NCI-H1048 (cell line): Measurements from ENCODE around the gene ZFAND3.

Experiments
- DNase-seq: peaks from one replicate; lab custom pipeline; 2025; lab: John Stamatoyannopoulos, UW

ZFAND3 gene

DNA sequence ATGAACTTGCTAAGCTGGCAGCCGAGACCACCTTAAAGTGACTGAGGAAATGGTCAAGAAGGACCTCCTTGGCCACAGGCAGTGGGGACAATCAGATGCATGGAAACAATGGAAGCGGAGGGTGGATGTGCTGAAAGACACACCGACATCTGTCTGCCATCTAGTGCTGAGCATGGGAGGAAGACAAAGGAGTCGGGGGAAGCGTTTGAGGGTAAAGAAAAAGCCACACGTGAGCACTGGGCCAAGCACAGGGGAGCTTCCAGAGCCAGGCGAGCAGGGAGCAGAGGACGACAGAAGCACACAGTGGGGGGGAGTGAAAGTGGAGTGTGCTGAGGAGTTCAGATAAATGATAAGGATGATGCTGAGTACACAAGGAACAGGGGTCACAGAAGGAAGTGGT, 367.8 kb downstream of the ZFAND3 start:
- DNase-seq = no peak

DNA sequence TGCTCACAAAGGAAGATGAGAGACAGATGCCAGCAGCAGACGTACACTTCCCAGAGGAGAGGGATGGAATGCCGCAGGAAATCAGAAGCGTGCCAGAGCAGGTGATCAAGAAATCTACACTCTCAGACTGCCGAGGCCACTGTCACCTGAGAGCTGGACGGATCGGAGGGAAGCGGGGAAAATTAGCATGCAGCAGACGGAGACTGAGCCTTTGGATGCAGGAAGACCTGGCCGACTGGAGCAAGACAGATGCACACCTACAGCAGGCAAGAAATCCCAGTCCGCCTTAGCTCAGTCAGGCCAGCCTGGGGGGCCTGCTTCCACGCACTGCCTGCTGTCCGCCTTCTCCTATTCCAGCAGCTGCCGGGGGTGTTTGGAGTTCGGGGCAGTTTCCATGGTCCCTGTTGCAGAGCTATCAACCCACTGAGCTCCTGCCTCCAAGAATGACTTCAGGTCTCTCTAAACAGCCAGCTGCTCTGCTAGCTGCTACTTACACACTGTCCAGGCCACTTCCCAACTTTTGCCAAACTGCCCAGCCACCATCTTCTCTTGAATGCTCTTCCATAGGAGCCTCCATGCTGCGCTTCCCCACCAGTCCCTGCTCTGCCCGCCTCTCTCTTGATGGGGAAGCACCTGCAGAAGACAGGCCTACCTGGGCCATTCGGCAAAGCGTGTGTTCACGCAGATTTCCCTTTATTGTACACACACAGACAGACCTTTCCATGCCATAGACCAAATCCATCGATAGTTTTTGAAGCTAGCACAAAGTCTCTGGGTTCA, 368.5 kb downstream of the ZFAND3 start:
- no peak for DNase-seq

DNA sequence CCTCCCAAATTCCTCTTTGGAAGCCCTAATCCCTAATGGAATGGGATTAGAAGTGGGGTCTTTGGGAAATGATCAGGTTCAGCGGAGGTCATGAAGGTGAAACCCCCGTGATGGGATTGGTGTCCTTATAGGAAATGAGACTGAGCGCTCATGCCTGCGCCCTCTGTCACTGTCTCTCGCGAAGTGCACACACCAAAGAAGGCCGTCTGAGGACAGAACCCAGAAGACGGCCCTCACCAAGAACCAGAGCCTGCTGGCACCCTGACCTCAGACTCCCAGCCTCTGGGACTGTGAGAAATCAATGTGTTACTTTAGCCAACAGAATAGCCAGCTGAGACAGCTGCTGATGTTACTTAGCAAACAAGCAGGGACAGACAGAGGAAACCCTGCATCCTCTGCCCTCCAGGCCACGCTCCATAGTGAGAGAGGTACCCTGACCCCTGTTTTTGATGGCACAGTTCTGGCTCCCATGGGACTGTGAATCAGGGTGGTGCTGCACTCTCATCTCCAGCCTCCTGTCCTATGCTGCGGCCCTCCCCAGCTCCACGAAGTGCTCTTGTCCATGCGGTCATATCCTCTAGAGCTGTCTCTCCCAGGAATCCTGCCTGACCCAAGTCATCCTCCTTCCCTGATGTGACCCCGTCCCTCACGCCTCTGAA, 369.3 kb downstream of the ZFAND3 start:
- DNase-seq = no peak

DNA sequence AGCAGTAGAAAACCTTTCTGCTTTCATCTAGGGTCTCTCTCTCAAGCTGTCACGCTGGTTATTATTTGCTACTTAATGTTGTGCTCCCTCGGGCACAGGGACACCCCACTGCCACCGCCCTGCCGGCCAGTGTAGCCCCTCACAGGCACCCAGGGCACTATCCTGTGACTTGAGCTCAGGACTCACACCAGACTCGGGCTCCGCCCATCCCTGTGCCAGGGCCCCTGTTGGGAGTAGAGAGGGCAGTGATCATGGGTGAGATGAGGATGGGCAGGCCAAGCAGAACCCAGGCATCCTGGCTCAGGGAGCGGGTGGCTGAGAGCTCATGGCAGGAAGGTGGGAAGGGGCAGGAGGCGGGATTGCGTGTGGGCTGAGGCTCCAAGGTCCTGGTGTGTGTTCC, 371.9 kb downstream of the ZFAND3 start:
- DNase-seq = no peak

DNA sequence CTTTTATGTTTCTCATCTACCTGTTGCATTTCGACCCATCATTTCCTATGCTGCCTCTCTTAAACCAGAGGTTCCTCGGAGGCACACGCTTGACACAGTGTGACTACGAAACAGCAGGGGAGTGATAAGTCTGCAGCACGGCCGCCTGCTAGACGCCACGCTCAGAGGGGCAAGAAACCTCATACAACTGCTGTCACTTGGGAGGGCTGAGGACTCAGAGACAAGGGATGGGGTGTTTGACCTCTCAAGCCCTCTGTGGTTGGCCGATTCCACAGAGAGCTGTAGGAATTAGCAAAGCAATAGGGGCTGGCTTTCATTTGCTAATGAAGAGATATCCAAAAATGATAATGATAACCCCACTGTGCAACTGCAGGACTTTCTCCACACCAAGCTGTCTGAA, 372.5 kb downstream of the ZFAND3 start:
- no peak for DNase-seq

DNA sequence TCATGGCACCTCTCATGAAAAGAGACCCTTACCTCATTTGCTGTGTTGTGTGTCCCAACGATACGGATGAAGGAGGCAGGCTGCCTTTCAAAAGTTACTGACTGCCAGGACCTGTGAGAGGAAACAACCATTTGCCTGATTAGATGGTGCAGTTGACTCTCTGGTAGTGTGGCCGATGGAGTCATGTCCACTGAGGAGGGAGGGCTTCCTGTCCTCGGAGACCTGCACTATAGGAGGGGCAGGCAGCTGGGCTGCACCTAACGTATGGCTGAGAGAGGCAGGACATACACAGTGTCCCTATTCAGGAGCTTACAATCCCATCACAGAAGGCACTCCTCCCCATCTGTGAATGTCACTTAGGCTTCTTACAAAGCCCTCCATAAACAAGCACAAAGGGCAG, 373.0 kb downstream of the ZFAND3 start:
- no peak for DNase-seq

DNA sequence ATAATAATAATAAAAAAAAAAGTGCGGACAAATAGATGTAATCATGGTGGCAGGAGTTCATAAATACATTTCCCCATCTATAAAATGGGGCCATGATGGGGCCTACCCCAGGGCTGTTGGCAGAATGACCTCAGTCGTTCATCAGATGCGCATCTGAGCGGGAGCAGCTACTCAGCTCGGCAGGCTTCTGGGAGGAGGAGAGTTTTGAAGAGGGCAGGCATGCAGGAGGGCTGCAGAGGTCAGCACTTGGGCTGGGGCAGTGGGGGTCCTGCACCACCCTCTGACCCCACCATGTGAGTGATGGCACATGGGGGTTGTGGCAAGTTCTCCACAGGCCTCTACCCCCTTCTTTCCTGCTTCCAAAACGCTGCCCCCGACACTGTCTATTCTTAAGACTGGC, 373.5 kb downstream of the ZFAND3 start:
- DNase-seq = no peak

DNA sequence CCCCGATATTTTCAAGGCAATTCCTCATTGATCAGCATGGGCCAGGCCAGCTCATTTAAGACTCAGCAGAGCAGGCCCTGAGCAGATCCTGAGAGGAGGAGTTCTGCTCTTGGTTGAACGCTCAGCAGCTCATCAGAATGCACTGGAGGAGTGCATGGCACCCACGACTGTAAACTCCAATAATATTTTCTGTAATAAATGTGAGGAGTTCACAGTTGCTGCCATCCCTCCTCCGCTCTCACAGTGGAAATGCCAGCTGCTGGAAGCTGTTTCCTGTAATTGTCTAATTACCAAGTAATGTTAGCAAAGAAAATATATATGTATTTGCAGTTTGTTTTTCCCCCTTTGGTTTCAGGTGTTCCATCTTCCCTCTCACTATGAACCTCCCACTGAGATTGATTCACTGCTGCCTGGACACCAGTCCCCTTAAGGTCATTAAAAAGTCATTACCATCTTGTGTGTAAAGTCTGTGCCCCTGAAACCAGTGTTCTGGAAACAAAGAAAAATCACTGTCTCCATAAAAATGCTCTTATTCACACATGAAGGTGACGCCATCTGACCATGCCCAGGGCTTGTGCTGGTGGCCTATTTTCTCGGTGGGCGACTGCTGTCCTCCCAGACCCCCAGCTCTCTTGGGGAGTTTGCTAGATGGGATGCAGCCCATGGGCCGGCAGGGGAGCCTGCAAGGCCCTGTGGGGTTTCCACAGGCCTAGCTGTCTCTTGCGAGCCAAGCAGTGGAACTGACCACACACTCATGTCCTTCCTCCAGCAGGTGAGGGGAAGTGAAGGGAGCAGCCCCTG, 374.2 kb downstream of the ZFAND3 start:
- DNase-seq = no peak

DNA sequence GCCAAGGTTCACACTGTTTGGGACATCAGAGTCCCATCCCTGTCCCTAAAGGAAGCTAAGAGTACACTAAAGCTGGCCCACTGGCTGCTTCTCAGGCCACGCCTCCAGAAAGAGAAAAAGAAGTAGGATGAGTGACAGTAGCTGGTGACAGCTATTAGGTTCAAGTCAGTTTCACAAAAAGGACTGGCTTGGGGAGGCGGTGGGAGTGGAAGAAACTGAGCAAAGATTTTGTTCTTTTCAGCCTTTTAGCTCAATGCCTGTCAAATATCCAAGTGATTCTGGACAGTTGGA, 374.7 kb downstream of the ZFAND3 start:
- DNase-seq = no peak

DNA sequence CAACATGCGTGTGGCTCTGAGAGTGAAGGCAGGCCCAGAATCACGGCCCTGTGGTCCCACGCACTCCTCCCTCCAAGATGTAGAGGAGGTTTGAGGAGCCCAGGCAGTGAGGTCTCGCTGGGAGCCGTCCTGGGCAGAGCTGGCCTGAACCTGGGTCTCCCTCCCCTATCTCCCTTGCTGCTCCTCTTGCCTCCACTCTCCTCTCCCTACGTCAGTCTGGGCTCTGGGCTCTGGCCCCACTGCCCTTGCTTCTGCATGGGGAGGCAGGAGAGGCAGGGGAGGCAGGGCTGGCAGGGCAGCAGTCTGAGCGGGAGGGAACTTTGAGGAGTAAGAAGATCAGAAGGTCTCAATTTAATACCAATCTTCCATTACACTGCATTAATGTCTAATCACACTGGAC, 375.1 kb downstream of the ZFAND3 start:
- DNase-seq = no peak

DNA sequence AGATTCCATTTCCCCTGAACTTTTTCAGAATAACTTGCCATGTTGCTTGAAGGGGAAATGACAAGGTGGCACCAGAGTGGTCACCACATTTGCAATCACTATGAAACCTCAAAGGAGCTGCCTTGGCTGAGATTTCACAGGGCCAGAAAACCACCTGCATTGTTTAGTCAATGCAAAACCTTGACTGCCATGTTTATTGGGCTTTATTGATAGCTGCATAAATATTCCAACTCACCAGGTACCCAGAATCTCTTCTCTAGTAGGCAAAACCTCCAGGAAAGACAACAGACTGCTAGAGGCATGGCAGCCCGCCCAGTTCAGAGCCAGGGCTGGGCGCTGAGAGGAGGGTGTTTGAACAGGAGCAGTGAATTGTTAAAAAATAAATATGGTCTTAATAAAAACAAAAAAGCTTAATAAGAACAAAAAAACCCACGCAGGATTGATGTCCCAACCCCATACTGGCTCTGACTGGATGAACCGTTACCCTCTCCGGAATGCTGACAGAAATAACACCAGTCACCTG, 375.6 kb downstream of the ZFAND3 start:
- no peak for DNase-seq

DNA sequence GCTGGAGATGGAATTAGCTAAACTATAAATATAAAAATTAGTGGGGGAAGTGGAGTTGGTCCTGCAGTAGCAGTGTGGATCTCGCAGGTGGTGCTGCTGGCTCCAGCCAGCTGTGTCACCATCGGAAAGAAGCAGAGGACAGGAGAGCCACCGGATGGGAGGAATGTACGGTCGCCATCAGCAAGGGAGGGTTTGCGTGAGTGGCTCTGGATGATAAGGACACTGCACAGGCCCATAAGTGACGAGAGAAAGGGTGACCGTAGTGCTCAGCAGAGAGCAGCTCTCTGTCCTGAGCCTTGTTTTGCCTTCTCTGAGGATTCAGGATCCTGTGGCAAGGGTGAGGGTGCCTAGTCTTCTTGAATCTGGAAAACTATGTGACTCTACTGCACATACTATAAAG, 378.7 kb downstream of the ZFAND3 start:
- no peak for DNase-seq
